OCI-LY3 (cell line): ENCODE results near the gene CHN2.

Experiments used
- H2AFZ ChIP-seq: fragments of 200-600, 300-600 bp; shearing (Covaris generic); 2 replicates; pipeline ENCODE4 v1.6.0; 2014; ENCODE audit warnings: antibody characterized with exemption, low read depth, low read length
- H3K27ac ChIP-seq: fragments of 200-600, 300-600 bp; sonication (generic); 2 replicates; pipeline ENCODE4 v1.5.1; 2014; ENCODE audit warnings: mild to moderate bottlenecking, low read length, moderate library complexity, mixed read lengths
- H3K27me3 ChIP-seq: fragments of 200-600, 300-600 bp; sonication (generic); 2 replicates; pipeline ENCODE4 v1.6.1; 2014; ENCODE audit warnings: low read depth, low read length, mixed read lengths
- H3K36me3 ChIP-seq: fragments of 200-600, 300-600 bp; sonication (generic); replicated peaks from 2 replicates; pipeline ENCODE3; 2014; ENCODE audit warnings: low read depth, low read length, mixed read lengths
- H3K4me1 ChIP-seq: fragments of 300-600, 200-600 bp; sonication (generic); 2 replicates; pipeline ENCODE4 v1.6.1; 2014; ENCODE audit warnings: low read length, mixed read lengths
- H3K4me2 ChIP-seq: fragments of 200-600, 300-600 bp; sonication (generic); 2 replicates; pipeline ENCODE4 v1.6.1; 2014; ENCODE audit warnings: low read length, mixed read lengths
- H3K4me3 ChIP-seq: fragments of 300-600, 200-600 bp; sonication (generic); 2 replicates; pipeline ENCODE4 v1.5.1; 2014; ENCODE audit warnings: antibody characterized with exemption, mild to moderate bottlenecking, low read length, moderate library complexity
- H3K79me2 ChIP-seq: fragments of 300-600, 200-600 bp; shearing (Covaris generic); 2 replicates; pipeline ENCODE4 v1.6.1; 2014; ENCODE audit warnings: mild to moderate bottlenecking, low read length, mixed read lengths
- H3K9ac ChIP-seq: fragments of 300-600, 200-600 bp; shearing (Covaris generic); 2 replicates; pipeline ENCODE4 v1.6.0; 2014; ENCODE audit warnings: mild to moderate bottlenecking, low read length, moderate library complexity
- H3K9me3 ChIP-seq: fragments of 200-600, 300-600 bp; shearing (Covaris generic); 2 replicates; pipeline ENCODE4 v1.6.1; 2014; ENCODE audit warnings: low read length, mixed read lengths; ENCODE audit not compliant: insufficient read depth
- H4K20me1 ChIP-seq: fragments of 200-600, 300-600 bp; sonication (generic); 2 replicates; pipeline ENCODE4 v1.6.1; 2016; ENCODE audit warnings: low read length, mixed read lengths; ENCODE audit not compliant: insufficient read depth
- CTCF ChIP-seq: fragments of 200-600, 300-600 bp; sonication (generic); IDR thresholded peaks from 2 replicates; pipeline ENCODE4 v1.5.1; 2014; ENCODE audit warnings: antibody characterized with exemption, low read length, low read depth
- EZH2phosphoT487 ChIP-seq: fragments of 200-600 bp; shearing (Covaris generic); IDR thresholded peaks from 2 replicates; pipeline ENCODE4 v1.6.1; 2018; ENCODE audit warnings: antibody characterized with exemption, mixed run types, low read depth

The CHN2 gene

DNA sequence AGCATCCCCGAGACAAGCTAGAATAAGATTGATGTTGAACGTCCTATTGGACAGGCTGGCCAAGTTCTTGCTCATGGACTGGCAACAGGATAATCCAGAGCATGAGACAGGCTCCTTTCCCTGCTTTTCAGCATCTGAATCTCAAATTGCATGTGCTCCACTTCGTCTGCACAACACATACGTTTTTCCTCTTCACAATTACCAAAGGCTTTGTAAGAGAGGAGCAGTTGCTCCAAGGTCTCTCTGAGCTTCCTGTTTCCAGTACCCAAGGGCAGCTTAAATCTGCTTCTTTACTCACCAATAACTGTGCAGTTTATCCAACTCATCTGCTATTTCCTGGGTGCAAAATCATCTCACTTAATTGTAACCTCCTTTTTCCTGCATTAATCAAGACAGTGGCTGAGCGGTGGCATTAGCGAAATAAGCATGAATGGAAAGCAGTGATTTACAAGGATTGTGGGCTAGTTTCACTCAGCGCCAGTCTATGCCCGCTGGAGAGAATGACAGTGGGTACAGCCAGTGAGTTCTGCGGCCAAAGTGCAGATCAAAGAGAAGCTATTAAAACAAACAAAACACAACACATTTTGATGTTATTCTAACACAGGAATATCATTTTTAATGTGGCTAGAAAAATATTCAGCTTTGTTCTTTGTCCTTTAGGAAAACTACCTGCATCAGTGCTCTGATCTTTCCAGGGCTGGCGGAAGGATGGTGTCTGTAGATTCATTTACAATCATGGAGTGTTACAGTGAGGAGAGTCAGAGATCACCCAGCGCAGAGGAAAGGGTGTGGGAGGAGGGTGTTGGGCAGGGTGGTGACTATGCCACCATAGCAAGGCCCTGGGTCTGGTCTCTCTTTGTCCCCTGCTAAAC lies 79.8 kb downstream of the CHN2 start:
- Histone ChIP-seq H3K27me3 (peaks cover 70% of the 10 kb centered on the region), H3K9me3 (no peaks in the 10 kb centered on the region), H3K79me2 (no peaks in the 10 kb centered on the region), H3K9ac (no peak overlapping the region), H3K36me3 (no peaks in the 10 kb centered on the region), H3K4me1 (peaks cover 57% of the 10 kb centered on the region), H2AFZ (no peak overlapping the region), H3K4me3 (no peak overlapping the region), H3K4me2 (no peak overlapping the region), H3K27ac (no peak overlapping the region), H4K20me1 (no peaks in the 10 kb centered on the region; the same call in 1 of the 2 replicates)
- no peak for TF ChIP-seq CTCF
- no peak for TF ChIP-seq EZH2phosphoT487

DNA sequence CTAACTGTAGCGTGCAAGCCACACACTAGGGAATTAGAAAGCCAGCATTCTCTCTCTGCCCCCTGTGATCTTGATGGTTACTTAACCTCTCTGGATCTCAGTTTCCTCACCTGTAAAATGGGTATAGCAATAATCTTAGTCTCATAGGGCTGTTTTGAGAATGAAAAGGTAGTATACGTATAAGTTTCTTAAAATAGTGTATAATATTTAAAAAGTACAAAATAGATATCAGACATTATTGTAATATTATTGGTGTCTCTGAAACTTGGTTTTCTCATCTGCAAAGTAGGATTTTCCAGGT lies 80.4 kb downstream of the CHN2 start:
- no peaks in the 10 kb centered on the region for H3K79me2 ChIP-seq
- peaks cover 68% of the 10 kb centered on the region for H3K27me3 ChIP-seq
- H3K4me1 ChIP-seq = peaks cover 57% of the 10 kb centered on the region
- H3K36me3 ChIP-seq = no peaks in the 10 kb centered on the region
- no peaks in the 10 kb centered on the region; the same call in 1 of the 2 replicates for H4K20me1 ChIP-seq
- H3K9ac ChIP-seq = no peak overlapping the region
- TF ChIP-seq CTCF = no peak
- no peak for TF ChIP-seq EZH2phosphoT487
- no peaks in the 10 kb centered on the region for H3K9me3 ChIP-seq
- no peak overlapping the region for H3K27ac ChIP-seq
- H3K4me2 ChIP-seq = no peak overlapping the region
- H2AFZ ChIP-seq = no peak overlapping the region
- H3K4me3 ChIP-seq = no peak overlapping the region

DNA sequence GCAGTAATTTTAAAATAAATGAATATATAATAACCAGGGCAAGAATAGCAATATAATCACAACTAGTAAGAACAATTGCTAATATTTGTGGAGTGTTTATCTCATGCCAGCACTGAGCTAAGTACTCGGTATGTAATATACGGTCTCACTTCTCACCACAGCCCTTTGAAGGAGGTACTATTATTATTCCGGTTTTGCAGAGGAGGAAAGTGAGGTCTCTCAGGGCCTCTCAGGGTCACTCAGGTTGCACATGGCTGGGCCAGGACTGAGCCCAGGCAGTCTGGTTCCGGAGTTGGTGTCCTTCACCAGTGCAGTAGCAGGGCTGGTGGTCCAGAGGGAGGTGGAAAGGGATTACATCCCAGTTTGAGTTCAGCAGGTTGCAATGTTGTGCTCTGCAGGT lies 80.9 kb downstream of the CHN2 start:
- Histone ChIP-seq H3K4me2 (peak overlapping the region; percentile 60; the same call in 1 of the 2 replicates), H3K4me3 (no peak overlapping the region), H3K9ac (no peak overlapping the region), H2AFZ (no peak overlapping the region), H4K20me1 (no peaks in the 10 kb centered on the region; the same call in 1 of the 2 replicates), H3K27ac (no peak overlapping the region), H3K79me2 (no peaks in the 10 kb centered on the region), H3K4me1 (peaks cover 57% of the 10 kb centered on the region), H3K36me3 (no peaks in the 10 kb centered on the region), H3K9me3 (no peaks in the 10 kb centered on the region), H3K27me3 (peaks cover 69% of the 10 kb centered on the region)
- TF ChIP-seq CTCF (no peak), EZH2phosphoT487 (no peak)

GRCh38 chr7:29276199-29276598 lies 81.6 kb downstream of the CHN2 start:
- TF ChIP-seq CTCF = no peak
- TF ChIP-seq EZH2phosphoT487 = no peak
- H3K9ac ChIP-seq = no peak overlapping the region
- no peak overlapping the region for H3K27ac ChIP-seq
- H3K79me2 ChIP-seq = no peaks in the 10 kb centered on the region
- no peak overlapping the region for H3K4me3 ChIP-seq
- no peaks in the 10 kb centered on the region for H3K36me3 ChIP-seq
- H2AFZ ChIP-seq = no peak overlapping the region
- no peaks in the 10 kb centered on the region; the same call in 1 of the 2 replicates for H4K20me1 ChIP-seq
- peaks cover 50% of the 10 kb centered on the region for H3K4me1 ChIP-seq
- H3K9me3 ChIP-seq = no peaks in the 10 kb centered on the region
- peak overlapping the region; percentile 60 for H3K4me2 ChIP-seq
- peaks cover 76% of the 10 kb centered on the region for H3K27me3 ChIP-seq
